GM13976 (cell line): ENCODE results near the gene DPF3.

Source experiments
- DNase-seq: peaks from one replicate; pipeline ENCODE4 v3.0.0; 2012; ENCODE audit warnings: low spot score
- CTCF ChIP-seq: IDR thresholded peaks from 2 replicates; pipeline ENCODE4 v1.5.1; 2012; ENCODE audit warnings: borderline replicate concordance, mild to moderate bottlenecking; ENCODE audit not compliant: insufficient read depth; ENCODE audit errors: extremely low read depth, missing control alignments, control extremely low read depth
- in situ Hi-C: fragments of 300-500 bp; cut with MboI; formaldehyde crosslinking; loops from one replicate; pipeline ENCODE4 v1.12.0; 2022; ENCODE audit warnings: low sequenced_read_pairs, mixed read lengths, inconsistent platforms; ENCODE audit not compliant: unreplicated experiment

Gene DPF3

GRCh38 chr14:72700338-72701236, 193.3 kb downstream of the DPF3 start:
- in situ Hi-C loops: no loop called here
- no peak for DNase-seq
- no peak for TF ChIP-seq CTCF

- TF ChIP-seq CTCF: no peak
Observed at GRCh38 chr14:72699852-72700257, 194.0 kb downstream of the DPF3 start.

GRCh38 chr14:72699443-72699842, 194.5 kb downstream of the DPF3 start:
- in situ Hi-C loops: no loop called here
- DNase-seq: no peak
- TF ChIP-seq CTCF: no peak

More at GRCh38 chr14:72699852-72700257, 194.0 kb downstream of the DPF3 start:
- no peak for DNase-seq
- in situ Hi-C loops: no loop called here

GRCh38 chr14:72692696-72693095, 201.2 kb downstream of the DPF3 start:
- DNase-seq: no peak
- TF ChIP-seq CTCF: no peak
- in situ Hi-C loops: no loop called here

- in situ Hi-C loops: no loop called here
- TF ChIP-seq CTCF: no peak
- DNase-seq: no peak
Observed at GRCh38 chr14:72690324-72690723, 203.6 kb downstream of the DPF3 start.

GRCh38 chr14:72688990-72689671, 204.8 kb downstream of the DPF3 start:
- no peak for TF ChIP-seq CTCF
- no peak for DNase-seq
- in situ Hi-C loops: no loop called here
